KOPT-K1 (cell line): ENCODE measurements around the gene SS18L1.
"Not testable (repeated sequence)": the region's sequence is repeated elsewhere in the genome, so short reads cannot be mapped to it uniquely, and the experiment has no call there.

ENCODE experiments used
- H3K27ac ChIP-seq: fragments of 200-600 bp; sonication (generic); 2 replicates; pipeline ENCODE4 v1.5.1; 2016; ENCODE audit warnings: antibody characterized with exemption, mild to moderate bottlenecking, low read depth, low read length; ENCODE audit not compliant: poor library complexity, severe bottlenecking
- H3K36me3 ChIP-seq: fragments of 200-600 bp; sonication (generic); 2 replicates; pipeline ENCODE4 v1.5.1; 2017; ENCODE audit warnings: antibody characterized with exemption, mild to moderate bottlenecking, low read length, moderate library complexity; ENCODE audit not compliant: insufficient read depth
- H3K9me3 ChIP-seq: fragments of 200-600 bp; sonication (generic); 2 replicates; pipeline ENCODE4 v1.5.1; 2017; ENCODE audit warnings: antibody characterized with exemption, low read length, mild to moderate bottlenecking; ENCODE audit not compliant: insufficient read depth, poor library complexity, severe bottlenecking

The SS18L1 gene

DNA sequence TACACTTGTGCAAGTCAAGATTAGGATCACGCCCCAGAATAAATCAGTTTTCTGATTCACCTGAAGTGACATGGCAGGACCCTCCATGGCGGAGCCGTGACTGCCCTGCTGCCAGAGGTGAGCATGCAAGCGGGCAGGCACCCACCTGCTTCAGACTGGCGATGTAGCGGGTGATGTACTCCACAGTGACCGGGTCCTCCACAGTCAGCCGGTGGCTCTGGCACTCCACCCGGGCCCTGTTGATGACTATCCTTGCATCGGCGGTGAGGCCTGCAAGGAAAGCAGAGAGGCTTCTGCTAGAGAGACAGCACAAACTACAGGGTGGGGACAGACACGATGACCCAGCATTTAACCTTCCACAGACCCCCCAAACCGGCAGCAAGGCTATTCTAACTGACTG is 3.9 kb upstream of the SS18L1 start:
- Histone ChIP-seq H3K9me3 (no peaks in the 10 kb centered on the region), H3K36me3 (peaks cover 71% of the 10 kb centered on the region), H3K27ac (no peak overlapping the region)

DNA sequence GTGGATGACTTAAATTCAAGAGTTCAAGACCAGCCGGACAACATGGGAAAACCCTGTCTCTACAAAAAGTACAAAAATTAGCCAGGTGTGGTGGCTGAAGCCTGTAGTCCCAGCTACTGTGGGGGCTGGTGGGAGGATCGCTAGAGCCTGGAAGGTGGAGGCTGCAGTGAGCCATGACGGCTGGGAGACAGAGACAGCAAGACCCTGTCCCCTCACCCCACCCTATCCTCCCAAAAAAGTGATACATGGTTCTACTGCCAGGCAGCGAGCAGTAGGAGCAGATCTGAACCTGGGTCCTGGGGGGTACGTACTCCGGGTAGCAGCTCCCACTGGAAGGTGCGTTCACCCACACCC is 2.5 kb upstream of the SS18L1 start:
- Histone ChIP-seq H3K36me3 (peaks cover 65% of the 10 kb centered on the region), H3K27ac (no peak overlapping the region), H3K9me3 (no peaks in the 10 kb centered on the region)

DNA sequence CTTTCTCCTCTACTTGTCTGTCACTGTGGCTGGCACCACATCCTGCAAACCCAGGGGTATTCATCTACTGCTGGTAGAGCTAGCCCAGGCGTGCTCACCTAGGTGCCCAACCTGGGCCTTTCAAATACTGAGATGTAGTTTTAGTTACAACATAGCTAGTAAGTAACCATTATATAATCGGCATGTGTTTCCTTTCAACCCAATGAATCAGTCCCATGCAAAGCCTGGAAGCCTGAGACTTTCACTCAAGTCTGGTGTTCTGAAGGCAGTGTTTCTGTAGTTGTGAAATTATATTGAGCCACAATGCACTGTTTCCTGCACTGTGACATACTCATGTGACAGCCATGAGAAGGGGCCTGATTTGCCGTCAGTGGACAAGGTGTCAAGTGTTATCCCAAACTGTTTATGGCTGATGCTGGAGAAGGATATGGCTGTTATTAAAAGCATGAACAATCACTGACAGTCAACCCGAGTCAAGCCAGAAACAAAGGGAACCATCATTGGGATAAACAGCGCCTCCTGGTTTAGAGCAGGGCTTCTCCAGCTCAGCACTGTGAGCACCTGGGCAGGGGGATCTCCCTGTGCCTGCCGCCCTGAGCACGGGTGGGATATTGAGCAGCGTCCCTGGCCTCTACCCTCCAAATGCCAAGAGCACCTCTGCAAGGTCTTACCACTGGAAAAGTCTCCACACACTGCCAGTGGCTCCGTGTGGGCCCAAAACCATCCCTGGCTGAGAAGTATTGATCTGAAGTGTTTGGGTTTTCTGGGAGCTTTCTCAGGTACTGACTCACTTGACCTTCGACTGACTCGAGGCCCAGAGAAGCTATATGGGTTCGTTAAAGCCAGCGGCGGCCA is 1.9 kb upstream of the SS18L1 start:
- Histone ChIP-seq H3K9me3 (no peaks in the 10 kb centered on the region), H3K27ac (peak overlapping the region; percentile 81), H3K36me3 (peaks cover 59% of the 10 kb centered on the region)

DNA sequence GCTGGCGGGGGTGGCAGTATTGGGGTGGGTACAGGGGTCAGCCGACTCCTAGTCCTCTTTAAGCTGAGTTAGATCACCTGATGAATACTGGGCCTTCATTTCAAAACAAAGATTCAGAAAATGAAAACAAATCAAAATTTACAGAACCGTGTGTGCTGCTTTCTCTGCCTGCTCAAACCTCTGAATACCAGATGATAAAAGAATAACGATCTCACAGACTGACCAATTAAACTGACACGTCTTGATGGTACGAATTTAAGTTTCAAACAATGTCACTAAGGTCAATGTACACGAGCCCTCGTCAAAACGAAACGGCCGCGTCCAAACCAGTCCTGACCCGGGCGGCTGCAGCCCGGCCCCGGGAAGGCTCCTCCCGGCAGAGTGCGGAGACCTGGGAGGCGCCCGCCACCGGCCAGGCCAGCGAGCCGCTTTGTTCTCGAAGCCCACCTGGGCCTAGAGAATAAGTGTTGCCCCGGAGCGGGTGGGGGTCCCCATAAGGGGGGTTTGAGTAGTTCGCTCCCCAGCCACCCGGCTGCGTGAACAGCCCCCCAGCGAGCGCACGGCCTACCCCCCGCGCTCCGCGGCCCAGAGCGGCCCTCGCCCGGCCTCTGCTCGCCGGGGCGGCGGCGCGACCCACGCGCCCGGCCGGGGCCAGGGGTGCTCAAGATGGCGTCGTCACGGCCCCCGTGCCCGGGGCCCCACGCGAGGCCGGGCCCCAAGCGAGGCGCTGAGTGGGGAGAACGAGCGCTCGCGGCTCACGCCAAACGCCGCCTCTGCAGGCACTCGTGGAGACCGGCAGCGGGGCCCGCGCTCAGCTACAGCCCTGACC is 1.1 kb upstream of the SS18L1 start:
- H3K9me3 ChIP-seq, result no peaks in the 10 kb centered on the region
- H3K27ac ChIP-seq, result peak overlapping the region; percentile 81
- H3K36me3 ChIP-seq, result peaks cover 51% of the 10 kb centered on the region

DNA sequence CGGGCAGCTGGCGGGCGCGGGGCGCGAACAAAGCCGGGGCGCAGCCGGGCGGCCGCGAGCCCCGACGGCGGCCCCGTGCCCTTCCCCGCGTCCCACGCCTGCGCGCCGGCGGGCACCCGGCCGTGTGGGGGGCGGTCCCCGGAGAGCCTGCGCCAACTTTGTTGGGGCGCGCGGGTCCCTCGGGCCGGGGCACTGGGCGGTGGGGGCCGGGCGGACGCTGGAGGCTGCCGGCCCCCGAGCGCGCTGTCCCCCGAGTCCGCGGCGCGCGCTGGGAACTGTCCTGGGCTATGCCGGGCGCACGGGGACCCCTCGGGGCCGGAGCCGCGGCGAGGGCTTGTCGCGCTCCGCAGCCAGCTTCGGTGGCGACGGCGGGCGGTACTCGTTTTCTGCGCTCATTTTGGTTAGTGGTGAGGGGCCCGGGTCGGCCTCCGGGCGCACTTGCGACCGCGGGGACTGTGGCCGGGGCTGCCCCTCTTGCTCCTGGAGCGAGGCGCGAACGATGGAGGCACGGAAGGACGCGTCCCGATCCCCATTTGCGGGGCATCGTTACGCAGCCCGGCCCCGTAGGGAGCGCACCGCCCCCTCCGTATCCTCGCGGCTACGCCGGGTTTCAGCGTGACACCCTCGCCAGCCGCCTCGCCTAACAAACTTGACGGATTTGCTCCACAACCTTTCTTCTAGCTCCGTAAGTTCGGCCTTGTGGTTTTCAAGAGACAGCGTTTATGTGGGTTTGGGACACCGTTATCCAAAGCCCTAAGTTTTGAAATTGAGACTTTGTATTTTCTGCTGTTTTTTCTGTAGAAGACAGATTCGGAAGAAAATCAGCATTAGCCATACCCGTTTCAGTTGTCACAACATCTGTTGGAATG is 622 bp downstream of the SS18L1 start:
- no peaks in the 10 kb centered on the region for H3K9me3 ChIP-seq
- H3K27ac ChIP-seq, result peak overlapping the region; percentile 81
- H3K36me3 ChIP-seq, result peaks cover 34% of the 10 kb centered on the region

- H3K36me3 ChIP-seq, result peaks cover 19% of the 10 kb centered on the region
These were observed 2.1 kb downstream of the SS18L1 start for GRCh38 chr20:62145688-62146018.

DNA sequence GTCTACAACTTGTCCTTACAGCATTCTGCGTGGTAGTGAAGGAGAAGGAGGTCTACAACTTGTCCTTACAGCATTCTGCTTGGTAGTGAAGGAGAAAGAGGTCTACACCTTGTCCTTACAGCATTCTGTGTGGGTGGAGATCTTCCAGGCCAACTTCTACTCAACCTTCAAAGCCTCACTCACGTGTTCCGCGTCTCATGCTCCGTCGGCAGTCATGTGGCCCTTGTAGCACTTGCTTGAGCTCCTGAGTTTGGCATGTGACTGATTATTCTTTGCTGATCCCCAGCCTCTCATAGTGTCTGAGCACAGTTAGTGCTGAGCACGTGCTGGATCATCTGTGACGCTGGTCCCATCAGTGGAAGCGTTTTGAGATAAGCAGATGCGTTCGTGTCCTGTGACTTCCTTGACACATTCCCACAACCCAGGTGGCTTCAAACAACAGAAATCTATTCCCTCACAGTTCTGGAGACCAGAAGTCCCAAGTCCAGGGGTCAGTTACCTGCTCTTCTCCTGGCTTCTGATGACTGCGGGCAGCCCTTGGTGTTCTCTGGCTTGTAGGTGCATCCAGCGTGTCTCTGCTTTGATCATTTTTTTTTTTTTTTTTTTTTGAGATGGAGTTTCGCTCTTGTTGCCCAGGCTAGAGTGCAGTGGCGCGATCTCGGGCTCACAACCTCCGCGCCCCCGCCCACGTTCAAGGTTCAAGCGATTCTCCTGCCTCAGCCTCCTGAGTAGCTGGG is 2.6 kb downstream of the SS18L1 start:
- Histone ChIP-seq H3K36me3 (peaks cover 14% of the 10 kb centered on the region), H3K27ac (no peak overlapping the region), H3K9me3 (no peaks in the 10 kb centered on the region)

More at GRCh38 chr20:62145688-62146018, 2.1 kb downstream of the SS18L1 start:
- H3K27ac ChIP-seq, result no peak overlapping the region
- no peaks in the 10 kb centered on the region for H3K9me3 ChIP-seq

DNA sequence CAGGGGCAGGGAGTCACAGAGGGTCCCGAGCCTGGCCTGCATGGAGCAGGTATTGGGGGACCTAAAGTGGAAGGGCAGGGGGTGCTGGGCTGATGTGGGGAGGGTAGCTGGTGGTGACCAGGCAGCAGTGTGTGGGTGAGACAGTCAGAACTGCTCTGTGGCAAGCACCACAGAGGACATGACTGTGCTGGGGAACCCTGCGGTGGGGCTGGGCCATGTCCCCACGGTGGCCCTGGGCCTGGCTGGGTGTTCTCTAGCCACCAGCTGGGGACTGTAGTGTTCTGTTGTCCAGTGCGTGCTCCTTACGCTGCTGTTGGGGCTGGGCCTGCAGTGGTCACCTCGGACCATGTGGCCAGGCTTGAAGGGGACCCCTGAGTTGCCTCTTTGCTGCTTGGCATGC is 3.6 kb downstream of the SS18L1 start:
- Histone ChIP-seq H3K9me3 (no peaks in the 10 kb centered on the region), H3K27ac (no peak overlapping the region), H3K36me3 (peaks cover 11% of the 10 kb centered on the region)

DNA sequence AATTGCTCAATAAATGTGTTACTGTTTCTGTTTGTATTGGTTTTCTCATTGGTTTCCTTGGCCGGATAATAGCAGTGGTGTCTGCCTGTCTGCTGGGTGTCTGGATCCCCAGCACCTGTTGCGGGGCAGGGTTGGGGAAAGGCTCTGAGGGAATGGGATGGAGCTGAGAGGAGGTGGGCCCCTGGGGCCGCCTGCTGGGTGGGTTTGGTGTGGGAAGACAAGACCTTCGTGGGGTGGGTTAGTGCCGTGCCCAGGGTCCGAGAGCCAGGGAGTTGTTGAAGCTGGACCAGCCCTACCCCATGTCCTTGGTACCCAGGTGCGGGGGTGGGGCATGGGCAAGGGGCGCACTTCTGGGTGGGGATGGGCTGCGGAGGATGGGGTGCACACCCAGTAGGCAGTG is 4.0 kb downstream of the SS18L1 start:
- Histone ChIP-seq H3K36me3 (peaks cover 15% of the 10 kb centered on the region), H3K27ac (no peak overlapping the region), H3K9me3 (no peaks in the 10 kb centered on the region)

GRCh38 chr20:62148383-62148782 is 4.8 kb downstream of the SS18L1 start:
- not testable (repeated sequence) for H3K9me3 ChIP-seq, H3K27ac ChIP-seq
- peaks cover 24% of the 10 kb centered on the region for H3K36me3 ChIP-seq

- Histone ChIP-seq H3K36me3 (peaks cover 29% of the 10 kb centered on the region), H3K27ac (no peak overlapping the region), H3K9me3 (no peaks in the 10 kb centered on the region)
These were observed 5.3 kb downstream of the SS18L1 start for GRCh38 chr20:62148908-62149314.

DNA sequence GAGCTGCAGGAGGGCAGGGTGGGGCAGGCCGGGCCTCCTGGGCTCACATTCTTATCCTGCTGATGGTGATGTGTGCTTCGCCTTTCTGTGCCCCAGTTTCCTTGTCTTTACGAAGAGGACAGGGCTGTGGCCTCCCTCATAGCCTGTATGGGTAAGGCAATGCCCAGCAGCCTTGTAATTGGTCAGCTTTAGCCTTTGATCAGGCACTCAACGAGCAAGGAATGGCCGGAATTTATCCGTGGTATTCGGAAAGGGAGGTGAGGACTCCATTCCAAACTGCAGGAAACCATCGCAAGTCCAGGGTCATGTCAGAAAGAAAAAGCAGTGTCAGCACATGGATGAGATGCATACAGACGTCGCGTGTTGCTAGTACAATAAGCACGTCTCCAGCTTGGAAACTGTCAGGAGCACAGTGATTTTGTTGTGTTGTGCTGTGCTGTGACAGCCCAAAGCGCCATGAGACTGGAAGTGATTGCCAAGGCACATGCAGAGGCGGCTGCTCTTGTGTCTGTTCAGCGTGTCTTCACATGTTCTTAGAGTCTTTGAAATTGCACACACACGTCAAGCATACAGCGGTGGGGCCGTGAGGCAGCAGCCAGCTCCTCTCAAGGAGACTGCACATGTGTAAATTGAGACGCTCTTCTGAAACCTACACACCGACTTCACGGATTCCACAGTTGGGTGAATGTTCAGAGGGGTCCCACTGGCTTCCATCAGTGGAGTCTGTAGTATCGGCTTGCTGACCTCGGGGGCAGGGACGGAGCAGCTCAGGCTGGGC is 6.2 kb downstream of the SS18L1 start:
- Histone ChIP-seq H3K9me3 (no peaks in the 10 kb centered on the region), H3K36me3 (peaks cover 37% of the 10 kb centered on the region), H3K27ac (no peak overlapping the region)

DNA sequence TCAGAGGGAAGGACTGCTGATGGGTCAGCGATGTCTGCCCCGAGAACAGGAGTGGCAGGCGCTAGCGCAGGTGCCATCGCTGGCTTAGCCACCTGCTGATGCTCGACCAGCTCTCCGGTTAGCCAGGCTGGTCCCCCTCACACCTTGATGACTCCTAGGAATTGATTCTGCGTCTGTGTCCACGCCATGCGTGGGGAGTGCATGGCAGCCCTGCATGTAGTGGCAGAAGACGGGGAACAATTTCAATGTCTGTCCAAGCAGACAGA is 6.7 kb downstream of the SS18L1 start:
- no peak overlapping the region for H3K27ac ChIP-seq
- peaks cover 36% of the 10 kb centered on the region for H3K36me3 ChIP-seq
- no peaks in the 10 kb centered on the region for H3K9me3 ChIP-seq

- H3K27ac ChIP-seq, result no peak overlapping the region
- H3K9me3 ChIP-seq, result no peaks in the 10 kb centered on the region
- H3K36me3 ChIP-seq, result peaks cover 34% of the 10 kb centered on the region; the same call in 1 of the 2 replicates
These were observed 7.7 kb downstream of the SS18L1 start for GRCh38 chr20:62151225-62151624.
